Measurements from ENCODE around the gene CYP1A1.
"Not testable (repeated sequence)": the region's sequence is repeated elsewhere in the genome, so short reads cannot be mapped to it uniquely, and the experiment has no call there.

The CYP1A1 gene

GRCh38 chr15:74732846-74733245 lies 7.5 kb upstream of the CYP1A1 start:
- no peak overlapping the region for H3K4me3 ChIP-seq (ENCODE audit: low read length)

GRCh38 chr15:74730619-74731316 lies 5.4 kb upstream of the CYP1A1 start:
- Histone ChIP-seq H3K9me3 (ENCODE audit: control insufficient read depth, low read length) (no peaks in the 10 kb centered on the region), H3K27me3 (ENCODE audit: control insufficient read depth, insufficient read depth, low read length) (peaks cover 28% of the 10 kb centered on the region), H3K36me3 (ENCODE audit: control insufficient read depth, insufficient read depth, low read length) (no peaks in the 10 kb centered on the region), H3K4me3 (ENCODE audit: low read length) (no peak overlapping the region), H3K9ac (ENCODE audit: low read length) (no peak overlapping the region), H3K4me1 (ENCODE audit: control insufficient read depth, insufficient read depth, low read length) (peaks cover 13% of the 10 kb centered on the region)

More at GRCh38 chr15:74732846-74733245, 7.5 kb upstream of the CYP1A1 start:
- peaks cover 12% of the 10 kb centered on the region for H3K27me3 ChIP-seq (ENCODE audit: control insufficient read depth, insufficient read depth, low read length)
- no peak overlapping the region for H3K9ac ChIP-seq (ENCODE audit: low read length)
- no peaks in the 10 kb centered on the region for H3K36me3 ChIP-seq (ENCODE audit: control insufficient read depth, insufficient read depth, low read length)
- no peaks in the 10 kb centered on the region for H3K4me1 ChIP-seq (ENCODE audit: control insufficient read depth, insufficient read depth, low read length)
- H3K9me3 ChIP-seq (ENCODE audit: control insufficient read depth, low read length): no peaks in the 10 kb centered on the region

GRCh38 chr15:74729372-74729771 lies 4.0 kb upstream of the CYP1A1 start:
- not testable (repeated sequence) for H3K9me3 ChIP-seq (ENCODE audit: control insufficient read depth, low read length); H3K9ac ChIP-seq (ENCODE audit: low read length); H3K36me3 ChIP-seq (ENCODE audit: control insufficient read depth, insufficient read depth, low read length); H3K4me3 ChIP-seq (ENCODE audit: low read length)
- H3K4me1 ChIP-seq (ENCODE audit: control insufficient read depth, insufficient read depth, low read length): peaks cover 15% of the 10 kb centered on the region
- H3K27me3 ChIP-seq (ENCODE audit: control insufficient read depth, insufficient read depth, low read length): peaks cover 33% of the 10 kb centered on the region

GRCh38 chr15:74728699-74729098 lies 3.4 kb upstream of the CYP1A1 start:
- not testable (repeated sequence) for H3K4me3 ChIP-seq (ENCODE audit: low read length); H3K9ac ChIP-seq (ENCODE audit: low read length); H3K36me3 ChIP-seq (ENCODE audit: control insufficient read depth, insufficient read depth, low read length); H3K9me3 ChIP-seq (ENCODE audit: control insufficient read depth, low read length)
- H3K4me1 ChIP-seq (ENCODE audit: control insufficient read depth, insufficient read depth, low read length): peaks cover 15% of the 10 kb centered on the region
- H3K27me3 ChIP-seq (ENCODE audit: control insufficient read depth, insufficient read depth, low read length): peaks cover 33% of the 10 kb centered on the region

- Histone ChIP-seq H3K36me3 (ENCODE audit: control insufficient read depth, insufficient read depth, low read length) (no peaks in the 10 kb centered on the region), H3K4me1 (ENCODE audit: control insufficient read depth, insufficient read depth, low read length) (peaks cover 15% of the 10 kb centered on the region)
Observed at GRCh38 chr15:74727727-74728126, 2.4 kb upstream of the CYP1A1 start.

GRCh38 chr15:74726774-74727164 lies 1.4 kb upstream of the CYP1A1 start:
- H3K27me3 ChIP-seq (ENCODE audit: control insufficient read depth, insufficient read depth, low read length): peaks cover 33% of the 10 kb centered on the region
- H3K9me3 ChIP-seq (ENCODE audit: control insufficient read depth, low read length): no peaks in the 10 kb centered on the region
- no peaks in the 10 kb centered on the region for H3K36me3 ChIP-seq (ENCODE audit: control insufficient read depth, insufficient read depth, low read length)
- H3K9ac ChIP-seq (ENCODE audit: low read length): no peak overlapping the region
- no peak overlapping the region for H3K4me3 ChIP-seq (ENCODE audit: low read length)
- H3K4me1 ChIP-seq (ENCODE audit: control insufficient read depth, insufficient read depth, low read length): peaks cover 15% of the 10 kb centered on the region

More at GRCh38 chr15:74727727-74728126, 2.4 kb upstream of the CYP1A1 start:
- Histone ChIP-seq H3K9ac (ENCODE audit: low read length) (no peak overlapping the region), H3K27me3 (ENCODE audit: control insufficient read depth, insufficient read depth, low read length) (peaks cover 33% of the 10 kb centered on the region), H3K4me3 (ENCODE audit: low read length) (no peak overlapping the region), H3K9me3 (ENCODE audit: control insufficient read depth, low read length) (no peaks in the 10 kb centered on the region)

- Histone ChIP-seq H3K27me3 (ENCODE audit: control insufficient read depth, insufficient read depth, low read length) (peaks cover 33% of the 10 kb centered on the region), H3K9me3 (ENCODE audit: control insufficient read depth, low read length) (no peaks in the 10 kb centered on the region), H3K4me3 (ENCODE audit: low read length) (peak overlapping the region; percentile 19), H3K36me3 (ENCODE audit: control insufficient read depth, insufficient read depth, low read length) (no peaks in the 10 kb centered on the region), H3K4me1 (ENCODE audit: control insufficient read depth, insufficient read depth, low read length) (peaks cover 15% of the 10 kb centered on the region), H3K9ac (ENCODE audit: low read length) (peak overlapping the region; percentile 34)
Observed at GRCh38 chr15:74725845-74726773, 781 bp upstream of the CYP1A1 start.

- Histone ChIP-seq H3K27me3 (ENCODE audit: control insufficient read depth, insufficient read depth, low read length) (peaks cover 29% of the 10 kb centered on the region), H3K4me3 (ENCODE audit: low read length) (no peak overlapping the region), H3K36me3 (ENCODE audit: control insufficient read depth, insufficient read depth, low read length) (no peaks in the 10 kb centered on the region), H3K9me3 (ENCODE audit: control insufficient read depth, low read length) (no peaks in the 10 kb centered on the region), H3K9ac (ENCODE audit: low read length) (no peak overlapping the region), H3K4me1 (ENCODE audit: control insufficient read depth, insufficient read depth, low read length) (peaks cover 15% of the 10 kb centered on the region)
Observed at GRCh38 chr15:74724570-74725224, 631 bp downstream of the CYP1A1 start.

- Histone ChIP-seq H3K4me1 (ENCODE audit: control insufficient read depth, insufficient read depth, low read length) (peaks cover 15% of the 10 kb centered on the region), H3K9me3 (ENCODE audit: control insufficient read depth, low read length) (no peaks in the 10 kb centered on the region), H3K36me3 (ENCODE audit: control insufficient read depth, insufficient read depth, low read length) (no peaks in the 10 kb centered on the region), H3K27me3 (ENCODE audit: control insufficient read depth, insufficient read depth, low read length) (peaks cover 29% of the 10 kb centered on the region), H3K9ac (ENCODE audit: low read length) (no peak overlapping the region), H3K4me3 (ENCODE audit: low read length) (no peak overlapping the region)
Observed at GRCh38 chr15:74723754-74724334, 1.5 kb downstream of the CYP1A1 start.

- Histone ChIP-seq H3K4me1 (ENCODE audit: control insufficient read depth, insufficient read depth, low read length) (peaks cover 15% of the 10 kb centered on the region), H3K9ac (ENCODE audit: low read length) (no peak overlapping the region), H3K4me3 (ENCODE audit: low read length) (no peak overlapping the region), H3K9me3 (ENCODE audit: control insufficient read depth, low read length) (no peaks in the 10 kb centered on the region), H3K27me3 (ENCODE audit: control insufficient read depth, insufficient read depth, low read length) (peaks cover 29% of the 10 kb centered on the region), H3K36me3 (ENCODE audit: control insufficient read depth, insufficient read depth, low read length) (no peaks in the 10 kb centered on the region)
Observed at GRCh38 chr15:74723187-74723586, 2.1 kb downstream of the CYP1A1 start.

- peaks cover 15% of the 10 kb centered on the region for H3K4me1 ChIP-seq (ENCODE audit: control insufficient read depth, insufficient read depth, low read length)
- no peak overlapping the region for H3K4me3 ChIP-seq (ENCODE audit: low read length)
- H3K27me3 ChIP-seq (ENCODE audit: control insufficient read depth, insufficient read depth, low read length): peaks cover 23% of the 10 kb centered on the region
- no peaks in the 10 kb centered on the region for H3K36me3 ChIP-seq (ENCODE audit: control insufficient read depth, insufficient read depth, low read length)
- no peak overlapping the region for H3K9ac ChIP-seq (ENCODE audit: low read length)
- H3K9me3 ChIP-seq (ENCODE audit: control insufficient read depth, low read length): no peaks in the 10 kb centered on the region
Observed at GRCh38 chr15:74722591-74722990, 2.7 kb downstream of the CYP1A1 start.

Measured in mucosa of stomach (tissue), 1 donor.